GM12865 (cell line): ENCODE results near the gene IFNA14.

Experiments
- DNase-seq: peaks from one replicate; pipeline ENCODE4 v3.0.0; 2010; ENCODE audit warnings: low read depth
- H3K4me3 ChIP-seq: 2 replicates; pipeline ENCODE4 v1.5.1; 2011; ENCODE audit warnings: mild to moderate bottlenecking, low read depth, low read length, control low read depth
- CTCF ChIP-seq: IDR thresholded peaks from 2 replicates; pipeline ENCODE4 v1.5.1; 2011; ENCODE audit warnings: low read length, control low read depth, low read depth, inconsistent platforms; ENCODE audit not compliant: insufficient read depth; ENCODE audit errors: missing control alignments

The IFNA14 gene

GRCh38 chr9:21239911-21240310 lies at the start of gene IFNA14:
TSS of gene IFNA14 (minus strand) at chr9:21240005. CDS start at chr9:21239935, 70 bp downstream.
- no peak within 1 kb of the TSS for H3K4me3 ChIP-seq
- no peak for DNase-seq
- no peak for TF ChIP-seq CTCF

GRCh38 chr9:21287280-21287679 lies 47.5 kb upstream of the IFNA14 start:
- no peak overlapping the region for H3K4me3 ChIP-seq
- no peak for DNase-seq
- no peak for TF ChIP-seq CTCF

- TF ChIP-seq CTCF = no peak
- DNase-seq = no peak
- H3K4me3 ChIP-seq = no peak overlapping the region
These were observed 46.9 kb upstream of the IFNA14 start for GRCh38 chr9:21286659-21287058.

GRCh38 chr9:21286099-21286498 lies 46.3 kb upstream of the IFNA14 start:
- no peak for DNase-seq
- no peak for TF ChIP-seq CTCF
- H3K4me3 ChIP-seq = no peak overlapping the region

- TF ChIP-seq CTCF = no peak
- H3K4me3 ChIP-seq = no peak overlapping the region
- DNase-seq = no peak
These were observed 41.5 kb upstream of the IFNA14 start for GRCh38 chr9:21281275-21281674.

GRCh38 chr9:21268347-21268657 lies 28.5 kb upstream of the IFNA14 start:
- no peak for DNase-seq
- no peak overlapping the region for H3K4me3 ChIP-seq
- TF ChIP-seq CTCF = no peak

- no peak for DNase-seq
- no peak for TF ChIP-seq CTCF
- no peak overlapping the region for H3K4me3 ChIP-seq
These were observed 27.9 kb upstream of the IFNA14 start for GRCh38 chr9:21267485-21268346.
